ENCODE data around the gene HECTD1.
"Not testable (repeated sequence)": the region's sequence is repeated elsewhere in the genome, so short reads cannot be mapped to it uniquely, and the experiment has no call there.

The HECTD1 gene

GRCh38 chr14:31190717-31191263 lies 16.8 kb downstream of the HECTD1 start:
- Histone ChIP-seq H3K27ac (ENCODE audit: low read length) (no peak overlapping the region), H3K4me1 (ENCODE audit: control insufficient read depth in 1 of 2, insufficient read depth in 2 of 2, low read length in 2 of 2) (peaks cover 5 to 10% of the 10 kb centered on the region in 2 donors), H3K9me3 (ENCODE audit: control insufficient read depth in 1 of 2, low read length in 2 of 2) (no peaks in the 10 kb centered on the region), H3K36me3 (ENCODE audit: control insufficient read depth in 1 of 2, insufficient read depth in 2 of 2, low read length in 2 of 2) (no peaks in the 10 kb centered on the region), H3K4me3 (ENCODE audit: low read depth in 1 of 2, low read length in 2 of 2) (no peak overlapping the region), H3K27me3 (ENCODE audit: low read depth, low read length) (no peaks in the 10 kb centered on the region)

- Histone ChIP-seq H3K27ac (ENCODE audit: low read length) (no peak overlapping the region), H3K36me3 (ENCODE audit: control insufficient read depth in 1 of 2, insufficient read depth in 2 of 2, low read length in 2 of 2) (no peaks in the 10 kb centered on the region), H3K4me3 (ENCODE audit: low read depth in 1 of 2, low read length in 2 of 2) (no peak overlapping the region), H3K27me3 (ENCODE audit: low read depth, low read length) (no peaks in the 10 kb centered on the region), H3K9me3 (ENCODE audit: control insufficient read depth in 1 of 2, low read length in 2 of 2) (no peaks in the 10 kb centered on the region), H3K4me1 (ENCODE audit: control insufficient read depth in 1 of 2, insufficient read depth in 2 of 2, low read length in 2 of 2) (peaks cover 5 to 8% of the 10 kb centered on the region in 2 donors)
Measured at GRCh38 chr14:31190219-31190603, 17.4 kb downstream of the HECTD1 start.

- peaks cover 1 to 5% of the 10 kb centered on the region in 2 donors for H3K4me1 ChIP-seq (ENCODE audit: control insufficient read depth in 1 of 2, insufficient read depth in 2 of 2, low read length in 2 of 2)
- H3K27me3 ChIP-seq (ENCODE audit: low read depth, low read length), result no peaks in the 10 kb centered on the region
- H3K9me3 ChIP-seq (ENCODE audit: control insufficient read depth in 1 of 2, low read length in 2 of 2), result no peaks in the 10 kb centered on the region
- H3K36me3 ChIP-seq (ENCODE audit: control insufficient read depth in 1 of 2, insufficient read depth in 2 of 2, low read length in 2 of 2), result no peaks in the 10 kb centered on the region
- H3K27ac ChIP-seq (ENCODE audit: low read length), result no peak overlapping the region
- no peak overlapping the region for H3K4me3 ChIP-seq (ENCODE audit: low read depth in 1 of 2, low read length in 2 of 2)
Measured at GRCh38 chr14:31189346-31190218, 18.0 kb downstream of the HECTD1 start.

GRCh38 chr14:31188744-31189143 lies 18.8 kb downstream of the HECTD1 start:
- H3K9me3 ChIP-seq (ENCODE audit: control insufficient read depth in 1 of 2, low read length in 2 of 2), result no peaks in the 10 kb centered on the region
- H3K27ac ChIP-seq (ENCODE audit: low read length), result no peak overlapping the region
- no peaks in the 10 kb centered on the region for H3K36me3 ChIP-seq (ENCODE audit: control insufficient read depth in 1 of 2, insufficient read depth in 2 of 2, low read length in 2 of 2)
- no peaks in the 10 kb centered on the region for H3K27me3 ChIP-seq (ENCODE audit: low read depth, low read length)
- H3K4me3 ChIP-seq (ENCODE audit: low read depth in 1 of 2, low read length in 2 of 2), result no peak overlapping the region
- peaks cover 0 to 5% of the 10 kb centered on the region in 2 donors for H3K4me1 ChIP-seq (ENCODE audit: control insufficient read depth in 1 of 2, insufficient read depth in 2 of 2, low read length in 2 of 2)

- H3K27ac ChIP-seq (ENCODE audit: low read length); H3K27me3 ChIP-seq (ENCODE audit: low read depth, low read length); H3K4me1 ChIP-seq (ENCODE audit: control insufficient read depth in 1 of 2, insufficient read depth in 2 of 2, low read length in 2 of 2); H3K9me3 ChIP-seq (ENCODE audit: control insufficient read depth in 1 of 2, low read length in 2 of 2); H3K36me3 ChIP-seq (ENCODE audit: control insufficient read depth in 1 of 2, insufficient read depth in 2 of 2, low read length in 2 of 2); H3K4me3 ChIP-seq (ENCODE audit: low read depth in 1 of 2, low read length in 2 of 2): not testable (repeated sequence)
Measured at GRCh38 chr14:31182016-31182415, 25.6 kb downstream of the HECTD1 start.

- H3K4me1 ChIP-seq (ENCODE audit: control insufficient read depth in 1 of 2, insufficient read depth in 2 of 2, low read length in 2 of 2), result no peaks in the 10 kb centered on the region
- no peak overlapping the region for H3K4me3 ChIP-seq (ENCODE audit: low read depth in 1 of 2, low read length in 2 of 2)
- no peaks in the 10 kb centered on the region for H3K27me3 ChIP-seq (ENCODE audit: low read depth, low read length)
- peaks cover 3 to 7% of the 10 kb centered on the region in 2 donors for H3K36me3 ChIP-seq (ENCODE audit: control insufficient read depth in 1 of 2, insufficient read depth in 2 of 2, low read length in 2 of 2)
- H3K27ac ChIP-seq (ENCODE audit: low read length), result no peak overlapping the region
- H3K9me3 ChIP-seq (ENCODE audit: control insufficient read depth in 1 of 2, low read length in 2 of 2), result no peaks in the 10 kb centered on the region
Measured at GRCh38 chr14:31181271-31181670, 26.3 kb downstream of the HECTD1 start.

- no peaks in the 10 kb centered on the region for H3K27me3 ChIP-seq (ENCODE audit: low read depth, low read length)
- H3K9me3 ChIP-seq (ENCODE audit: control insufficient read depth in 1 of 2, low read length in 2 of 2), result no peaks in the 10 kb centered on the region
- H3K27ac ChIP-seq (ENCODE audit: low read length), result no peak overlapping the region
- H3K36me3 ChIP-seq (ENCODE audit: control insufficient read depth in 1 of 2, insufficient read depth in 2 of 2, low read length in 2 of 2), result peaks cover 3 to 11% of the 10 kb centered on the region in 2 donors
- no peaks in the 10 kb centered on the region for H3K4me1 ChIP-seq (ENCODE audit: control insufficient read depth in 1 of 2, insufficient read depth in 2 of 2, low read length in 2 of 2)
- H3K4me3 ChIP-seq (ENCODE audit: low read depth in 1 of 2, low read length in 2 of 2), result no peak overlapping the region
Measured at GRCh38 chr14:31180299-31181051, 27.1 kb downstream of the HECTD1 start.

- Histone ChIP-seq H3K4me1 (ENCODE audit: control insufficient read depth in 1 of 2, insufficient read depth in 2 of 2, low read length in 2 of 2) (peaks cover 0 to 3% of the 10 kb centered on the region in 2 donors), H3K27me3 (ENCODE audit: low read depth, low read length) (no peaks in the 10 kb centered on the region), H3K9me3 (ENCODE audit: control insufficient read depth in 1 of 2, low read length in 2 of 2) (no peaks in the 10 kb centered on the region), H3K4me3 (ENCODE audit: low read depth in 1 of 2, low read length in 2 of 2) (no peak overlapping the region), H3K36me3 (ENCODE audit: control insufficient read depth in 1 of 2, insufficient read depth in 2 of 2, low read length in 2 of 2) (peaks cover 37 to 48% of the 10 kb centered on the region in 2 donors), H3K27ac (ENCODE audit: low read length) (no peak overlapping the region)
Measured at GRCh38 chr14:31174433-31174832, 33.2 kb downstream of the HECTD1 start.

- H3K4me3 ChIP-seq (ENCODE audit: low read depth in 1 of 2, low read length in 2 of 2), result no peak overlapping the region
- H3K27ac ChIP-seq (ENCODE audit: low read length), result no peak overlapping the region
- H3K9me3 ChIP-seq (ENCODE audit: control insufficient read depth in 1 of 2, low read length in 2 of 2), result no peaks in the 10 kb centered on the region
- H3K27me3 ChIP-seq (ENCODE audit: low read depth, low read length), result no peaks in the 10 kb centered on the region
- H3K36me3 ChIP-seq (ENCODE audit: control insufficient read depth in 1 of 2, insufficient read depth in 2 of 2, low read length in 2 of 2), result peaks cover 44 to 51% of the 10 kb centered on the region in 2 donors
- H3K4me1 ChIP-seq (ENCODE audit: control insufficient read depth in 1 of 2, insufficient read depth in 2 of 2, low read length in 2 of 2), result peaks cover 0 to 3% of the 10 kb centered on the region in 2 donors
Measured at GRCh38 chr14:31173120-31173837, 34.3 kb downstream of the HECTD1 start.

- Histone ChIP-seq H3K4me3 (ENCODE audit: low read depth in 1 of 2, low read length in 2 of 2) (no peak overlapping the region), H3K27ac (ENCODE audit: low read length) (no peak overlapping the region), H3K9me3 (ENCODE audit: control insufficient read depth in 1 of 2, low read length in 2 of 2) (no peaks in the 10 kb centered on the region), H3K36me3 (ENCODE audit: control insufficient read depth in 1 of 2, insufficient read depth in 2 of 2, low read length in 2 of 2) (peaks cover 52 to 59% of the 10 kb centered on the region in 2 donors), H3K4me1 (ENCODE audit: control insufficient read depth in 1 of 2, insufficient read depth in 2 of 2, low read length in 2 of 2) (peaks cover 0 to 3% of the 10 kb centered on the region in 2 donors), H3K27me3 (ENCODE audit: low read depth, low read length) (no peaks in the 10 kb centered on the region)
Measured at GRCh38 chr14:31172084-31172483, 35.5 kb downstream of the HECTD1 start.

GRCh38 chr14:31170411-31170810 lies 37.2 kb downstream of the HECTD1 start:
- H3K9me3 ChIP-seq (ENCODE audit: control insufficient read depth in 1 of 2, low read length in 2 of 2), result no peaks in the 10 kb centered on the region
- H3K27ac ChIP-seq (ENCODE audit: low read length), result no peak overlapping the region
- no peaks in the 10 kb centered on the region for H3K27me3 ChIP-seq (ENCODE audit: low read depth, low read length)
- no peak overlapping the region for H3K4me3 ChIP-seq (ENCODE audit: low read depth in 1 of 2, low read length in 2 of 2)
- H3K36me3 ChIP-seq (ENCODE audit: control insufficient read depth in 1 of 2, insufficient read depth in 2 of 2, low read length in 2 of 2), result peaks cover 48 to 69% of the 10 kb centered on the region in 2 donors
- H3K4me1 ChIP-seq (ENCODE audit: control insufficient read depth in 1 of 2, insufficient read depth in 2 of 2, low read length in 2 of 2), result peaks cover 0 to 3% of the 10 kb centered on the region in 2 donors
